ENCODE measurements around the gene DTNBP1. TPM values are rescaled to one million over a fixed set of nuclear protein-coding genes. Genes with fewer than 3 reads are reported as not detected.

DTNBP1 gene
- total RNA-seq, 2 donors from 2014 or later: 11.5 to 30.8 TPM

DNA sequence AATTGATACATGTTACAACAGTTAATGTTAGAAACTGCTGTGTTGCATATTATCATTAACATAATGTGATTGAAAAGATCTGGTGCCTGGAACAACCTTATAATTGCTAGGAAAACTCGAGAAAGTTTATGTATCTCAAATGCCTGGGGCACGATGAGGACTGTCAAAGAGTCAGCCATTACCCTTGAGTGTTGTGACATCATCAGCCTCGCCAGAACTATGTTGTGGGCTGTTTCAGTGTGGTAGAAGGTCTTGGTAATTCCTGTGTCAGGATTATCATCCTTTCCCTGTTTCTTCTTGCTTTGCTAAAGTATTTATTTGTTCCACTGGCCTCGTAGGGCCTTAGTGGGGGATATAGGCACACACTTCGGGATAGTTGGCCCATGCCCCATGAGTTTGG is 185.1 kb downstream of the DTNBP1 start:
- no peak for ATAC-seq (ENCODE audit: insufficient number of reproducible peaks, low FRiP score, low read depth)
- no peaks in the 10 kb centered on the region for H3K36me3 ChIP-seq
- TF ChIP-seq CTCF (IDR thresholded peaks at IDR 0.05): no peak
- H3K27me3 ChIP-seq (replicated peaks; ENCODE audit: insufficient read depth): no peaks in the 10 kb centered on the region
- no peaks in the 10 kb centered on the region for H3K9me3 ChIP-seq
- no peak overlapping the region for H3K4me3 ChIP-seq
- H3K4me1 ChIP-seq (ENCODE audit: control insufficient read depth in 1 of 2, low read depth in 2 of 2): peaks cover 24 to 73% of the 10 kb centered on the region in 2 donors
- no peak for DNase-seq (ENCODE audit: low spot score)
- H3K27ac ChIP-seq: peak overlapping the region in 1 of 2 donors; percentile 90

GRCh38 chr6:15476631-15477380 is 186.0 kb downstream of the DTNBP1 start:
- no peak for TF ChIP-seq CTCF (IDR thresholded peaks at IDR 0.05)
- Histone ChIP-seq H3K4me1 (ENCODE audit: control insufficient read depth in 1 of 2, low read depth in 2 of 2) (peaks cover 24 to 81% of the 10 kb centered on the region in 2 donors), H3K27ac (peak overlapping the region; percentile 55 to 90), H3K27me3 (replicated peaks; ENCODE audit: insufficient read depth) (no peaks in the 10 kb centered on the region), H3K9me3 (no peaks in the 10 kb centered on the region), H3K4me3 (peak overlapping the region; percentile 32), H3K36me3 (no peaks in the 10 kb centered on the region)
- DNase-seq (ENCODE audit: low spot score) (no peak), ATAC-seq (ENCODE audit: insufficient number of reproducible peaks, low FRiP score, low read depth) (no peak)

DNA sequence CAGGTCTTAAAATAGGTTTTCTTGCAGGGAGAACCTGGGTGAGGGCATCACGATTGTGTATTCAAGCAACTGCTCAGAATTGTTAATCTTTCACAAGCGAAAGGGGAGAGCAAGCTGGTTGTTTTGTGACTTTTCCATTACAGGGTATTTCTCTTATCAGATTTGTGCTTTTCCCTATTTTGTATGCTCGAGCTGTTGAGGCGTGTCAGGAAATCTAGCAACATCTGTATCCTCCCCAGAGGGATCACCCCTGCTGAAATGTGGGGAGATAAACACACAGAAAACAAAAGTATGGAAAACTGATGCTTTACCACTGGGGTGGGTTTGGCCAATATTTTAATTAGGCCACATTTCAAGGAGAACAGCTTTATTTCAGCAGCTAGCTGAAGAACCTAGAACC is 187.0 kb downstream of the DTNBP1 start:
- H3K27ac ChIP-seq: peak overlapping the region; percentile 55 to 90
- TF ChIP-seq CTCF (IDR thresholded peaks at IDR 0.05): no peak
- no peak overlapping the region for H3K4me3 ChIP-seq
- H3K4me1 ChIP-seq (ENCODE audit: control insufficient read depth in 1 of 2, low read depth in 2 of 2): peaks cover 24 to 81% of the 10 kb centered on the region in 2 donors
- H3K36me3 ChIP-seq: no peaks in the 10 kb centered on the region
- no peaks in the 10 kb centered on the region for H3K27me3 ChIP-seq (replicated peaks; ENCODE audit: insufficient read depth)
- DNase-seq (ENCODE audit: low spot score) (no peak), ATAC-seq (ENCODE audit: insufficient number of reproducible peaks, low FRiP score, low read depth) (no peak)
- H3K9me3 ChIP-seq: no peaks in the 10 kb centered on the region

DNA sequence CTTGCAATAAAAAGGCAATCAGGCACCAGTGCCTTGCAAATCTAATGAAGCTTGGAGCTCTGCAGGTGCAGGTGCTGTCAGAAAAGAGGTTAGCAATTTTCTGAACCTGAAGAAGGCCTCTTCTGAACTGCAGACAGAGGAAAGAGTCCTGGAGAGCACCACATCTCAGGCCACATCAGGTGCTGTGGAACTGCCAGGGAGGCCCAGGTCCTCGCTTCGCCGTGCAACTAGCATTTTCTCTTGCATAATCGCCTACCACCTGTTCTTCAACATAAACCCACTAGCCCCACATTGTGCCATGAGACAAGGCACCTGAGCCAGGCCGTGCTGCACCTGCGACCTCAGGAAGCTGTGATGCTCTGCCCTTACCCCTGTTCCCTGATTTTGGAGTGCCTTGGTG is 187.6 kb downstream of the DTNBP1 start:
- Histone ChIP-seq H3K27me3 (replicated peaks; ENCODE audit: insufficient read depth) (no peaks in the 10 kb centered on the region), H3K36me3 (no peaks in the 10 kb centered on the region), H3K27ac (peak overlapping the region in 1 of 2 donors; percentile 90), H3K4me3 (no peak overlapping the region), H3K4me1 (ENCODE audit: control insufficient read depth in 1 of 2, low read depth in 2 of 2) (peaks cover 24 to 75% of the 10 kb centered on the region in 2 donors), H3K9me3 (no peaks in the 10 kb centered on the region)
- TF ChIP-seq CTCF (IDR thresholded peaks at IDR 0.05): no peak
- DNase-seq (ENCODE audit: low spot score): no peak
- no peak for ATAC-seq (ENCODE audit: insufficient number of reproducible peaks, low FRiP score, low read depth)

DNA sequence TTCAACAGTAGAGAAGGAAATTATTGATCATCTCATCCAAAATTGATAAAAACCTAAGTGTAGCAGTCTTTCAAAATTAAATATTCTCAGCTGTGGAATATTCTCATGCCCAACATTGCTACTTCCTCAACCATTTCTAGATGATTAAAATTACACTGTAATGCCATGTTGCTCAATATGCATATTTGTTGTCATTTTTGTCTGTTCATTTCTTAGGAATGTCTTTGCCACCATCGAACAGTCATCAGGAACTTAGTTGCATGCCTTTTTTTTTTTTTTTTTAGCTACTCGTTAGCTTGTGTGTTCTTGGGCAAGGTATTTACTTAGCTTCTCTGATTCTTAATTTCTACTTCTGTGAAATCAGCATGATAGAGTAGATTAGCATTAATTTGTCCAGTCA is 188.6 kb downstream of the DTNBP1 start:
- no peak for TF ChIP-seq CTCF (IDR thresholded peaks at IDR 0.05)
- H3K4me1 ChIP-seq (ENCODE audit: control insufficient read depth in 1 of 2, low read depth in 2 of 2): peaks cover 24 to 64% of the 10 kb centered on the region in 2 donors
- no peaks in the 10 kb centered on the region for H3K27me3 ChIP-seq (replicated peaks; ENCODE audit: insufficient read depth)
- H3K27ac ChIP-seq: peak overlapping the region in 1 of 2 donors; percentile 90
- H3K9me3 ChIP-seq: no peaks in the 10 kb centered on the region
- H3K36me3 ChIP-seq: no peaks in the 10 kb centered on the region
- DNase-seq (ENCODE audit: low spot score): no peak
- ATAC-seq (ENCODE audit: insufficient number of reproducible peaks, low FRiP score, low read depth): no peak
- H3K4me3 ChIP-seq: no peak overlapping the region
